Endometrial microvascular endothelial cells (primary cell): ENCODE results near the gene SMPD1. TPM values are rescaled to one million over a fixed set of nuclear protein-coding genes. Genes with fewer than 3 reads are reported as not detected.

Source experiments
- in situ Hi-C: cut with HindIII; loops from 2 replicates; pipeline ENCODE4 v1.10.0; 2017; ENCODE audit warnings: low sequenced_read_pairs, low pct_unique_long_range_greater_than_20kb; ENCODE audit errors: inconsistent ontology term
- total RNA-seq: library from RNA; depleted of rRNA; stranded (reverse); fragments of >200 nt; gene quantifications from one replicate; pipeline ENCODE4 v1.2.3, GENCODE V29; 2015; ENCODE audit errors: inconsistent ontology term

The SMPD1 gene
- 83.9 TPM for total RNA-seq

- in situ Hi-C loops = no loop called here
Measured at GRCh38 chr11:6389905-6390717, at the start of gene SMPD1. Gene SMPD1, plus strand, starts transcription at chr11:6390474. Its CDS starts 125 bp downstream, at chr11:6390599.

GRCh38 chr11:6345366-6345765 is 44.9 kb upstream of the SMPD1 start:
- in situ Hi-C loops = no loop called here

- in situ Hi-C loops = no loop called here
Measured at GRCh38 chr11:6350043-6350442, 40.2 kb upstream of the SMPD1 start.

- in situ Hi-C loops = no loop called here
Measured at GRCh38 chr11:6350486-6350885, 39.8 kb upstream of the SMPD1 start.

GRCh38 chr11:6351782-6352382 is 38.4 kb upstream of the SMPD1 start:
- in situ Hi-C loops = no loop called here

- in situ Hi-C loops = no loop called here
Measured at GRCh38 chr11:6353367-6353987, 36.8 kb upstream of the SMPD1 start.

- in situ Hi-C loops = no loop called here
Measured at GRCh38 chr11:6354651-6355485, 35.4 kb upstream of the SMPD1 start.

- in situ Hi-C loops = no loop called here
Measured at GRCh38 chr11:6356503-6357055, 33.7 kb upstream of the SMPD1 start.

GRCh38 chr11:6357222-6357621 is 33.1 kb upstream of the SMPD1 start:
- in situ Hi-C loops = no loop called here

- in situ Hi-C loops = no loop called here
Measured at GRCh38 chr11:6360183-6360582, 30.1 kb upstream of the SMPD1 start.

GRCh38 chr11:6362185-6362872 is 27.9 kb upstream of the SMPD1 start:
- in situ Hi-C loops = no loop called here

- in situ Hi-C loops = no loop called here
Measured at GRCh38 chr11:6362873-6363678, 27.2 kb upstream of the SMPD1 start.

GRCh38 chr11:6365659-6366058 is 24.6 kb upstream of the SMPD1 start:
- in situ Hi-C loops = no loop called here

GRCh38 chr11:6371825-6372224 is 18.4 kb upstream of the SMPD1 start:
- in situ Hi-C loops = no loop called here

- in situ Hi-C loops = no loop called here
Measured at GRCh38 chr11:6377902-6378639, 12.2 kb upstream of the SMPD1 start.

- in situ Hi-C loops = no loop called here
Measured at GRCh38 chr11:6378640-6378989, 11.7 kb upstream of the SMPD1 start.
